ENCODE measurements around the gene ATP11C.

DNA sequence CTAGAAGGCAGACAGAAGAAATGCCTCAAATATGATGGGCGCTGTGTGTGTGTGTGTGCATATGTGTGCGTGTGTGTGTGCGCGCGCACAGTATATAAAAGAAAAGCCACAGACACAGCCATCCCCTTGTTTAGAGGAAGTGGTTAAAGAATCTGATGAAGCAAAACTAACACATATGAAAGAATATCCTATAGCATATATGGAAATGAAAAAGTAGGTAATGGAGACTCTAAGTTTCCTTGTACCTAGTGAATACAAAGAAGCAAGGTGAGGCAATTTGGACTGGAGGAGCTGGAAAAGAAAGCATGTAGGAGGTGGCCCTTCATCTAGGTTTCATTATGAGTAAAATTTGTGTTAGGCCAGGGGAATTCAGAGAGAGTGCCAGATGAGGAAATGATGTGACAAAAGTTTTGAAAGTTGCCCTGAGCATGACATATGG lies 166.3 kb downstream of the ATP11C start:
- TF ChIP-seq CTCF (IDR thresholded peaks at IDR 0.05), result no peak
- no peak for TF ChIP-seq POLR2AphosphoS5 (IDR thresholded peaks at IDR 0.05)
- no peak for TF ChIP-seq EP300 (IDR thresholded peaks at IDR 0.05)

Data from gastroesophageal sphincter (tissue), 3 donors.